DND-41 (cell line): Measurements from ENCODE around the gene INHBA.

Experiments
- CTCF ChIP-seq: IDR thresholded peaks from 2 replicates; pipeline ENCODE4 v1.5.1; 2012; ENCODE audit warnings: borderline replicate concordance, low read length, moderate library complexity, mild to moderate bottlenecking; ENCODE audit not compliant: poor library complexity, severe bottlenecking; ENCODE audit errors: extremely low read depth
- EZH2 ChIP-seq: IDR thresholded peaks from 3 replicates; pipeline ENCODE4 v1.6.1; 2012; ENCODE audit warnings: borderline replicate concordance, low read depth, mild to moderate bottlenecking, moderate library complexity, low read length, inconsistent platforms; ENCODE audit not compliant: severe bottlenecking

GRCh38 chr7:41679566-41679965 is 23.3 kb downstream of the INHBA start:
- TF ChIP-seq EZH2 (no peak), CTCF (no peak)
